Germinal center (tissue), 1 donor: Measurements from ENCODE around the gene GPS1.

Experiments
- DNase-seq: peaks from one replicate; pipeline ENCODE4 v3.0.0; 2012; ENCODE audit warnings: mixed read lengths, low spot score

GPS1 gene

GRCh38 chr17:82079001-82079677 is 27.4 kb downstream of the GPS1 start:
- DNase-seq: no peak

- no peak for DNase-seq
Measured at GRCh38 chr17:82080048-82080788, 28.5 kb downstream of the GPS1 start.

- no peak for DNase-seq
Measured at GRCh38 chr17:82080789-82081464, 29.2 kb downstream of the GPS1 start.

- no peak for DNase-seq
Measured at GRCh38 chr17:82081546-82081945, 29.8 kb downstream of the GPS1 start.

GRCh38 chr17:82081966-82082365 is 30.3 kb downstream of the GPS1 start:
- DNase-seq: no peak

- DNase-seq: no peak
Measured at GRCh38 chr17:82082456-82082855, 30.8 kb downstream of the GPS1 start.

- DNase-seq: no peak
Measured at GRCh38 chr17:82083009-82083408, 31.3 kb downstream of the GPS1 start.

- DNase-seq: no peak
Measured at GRCh38 chr17:82083533-82084359, 32.0 kb downstream of the GPS1 start.

GRCh38 chr17:82084373-82085030 is 32.8 kb downstream of the GPS1 start:
- no peak for DNase-seq

GRCh38 chr17:82085031-82085861 is 33.5 kb downstream of the GPS1 start:
- DNase-seq: no peak

GRCh38 chr17:82085931-82086764 is 34.5 kb downstream of the GPS1 start:
- DNase-seq: no peak

- no peak for DNase-seq
Measured at GRCh38 chr17:82086941-82087906, 35.5 kb downstream of the GPS1 start.

GRCh38 chr17:82087961-82088837 is 36.5 kb downstream of the GPS1 start:
- no peak for DNase-seq

GRCh38 chr17:82088838-82089722 is 37.4 kb downstream of the GPS1 start:
- DNase-seq: no peak

- no peak for DNase-seq
Measured at GRCh38 chr17:82089723-82090548, 38.2 kb downstream of the GPS1 start.
